Stimulated activated CD4-positive, alpha-beta T cell treated with anti-CD3 and anti-CD28 coated beads, Interleukin-4, amount 100 ng/mL, for 24 hours (primary cell): Measurements from ENCODE around the gene SRI.
"Not testable (repeated sequence)": the region's sequence is repeated elsewhere in the genome, so short reads cannot be mapped to it uniquely, and the experiment has no call there.

Experiments
- DNase-seq: peaks from one replicate; pipeline ENCODE4 v3.0.0-alpha.2; 2020

Gene SRI

GRCh38 chr7:88172842-88173241, 47.0 kb downstream of the SRI start:
- no peak for DNase-seq

GRCh38 chr7:88169717-88170320, 50.0 kb downstream of the SRI start:
- no peak for DNase-seq

DNA sequence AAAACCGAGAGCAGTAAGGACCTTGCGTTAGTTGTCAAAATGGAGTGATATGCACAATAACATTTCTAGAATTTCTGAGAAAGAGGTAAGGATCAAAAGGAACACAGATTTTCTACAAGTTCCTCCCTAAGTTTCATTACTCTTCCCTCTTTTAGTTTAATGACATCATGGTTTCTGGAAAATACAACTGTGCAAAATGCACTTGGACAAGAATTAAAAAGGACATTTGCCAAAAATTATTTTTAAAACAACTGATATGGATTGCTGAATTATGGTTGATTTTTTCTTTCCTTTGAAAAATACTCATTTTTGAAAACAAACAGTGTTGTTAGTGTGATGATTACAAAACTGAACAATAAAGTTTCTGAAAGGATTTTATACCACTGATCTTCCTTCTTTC, 52.1 kb downstream of the SRI start:
- no peak for DNase-seq

GRCh38 chr7:88167223-88167622, 52.6 kb downstream of the SRI start:
- DNase-seq: no peak

DNA sequence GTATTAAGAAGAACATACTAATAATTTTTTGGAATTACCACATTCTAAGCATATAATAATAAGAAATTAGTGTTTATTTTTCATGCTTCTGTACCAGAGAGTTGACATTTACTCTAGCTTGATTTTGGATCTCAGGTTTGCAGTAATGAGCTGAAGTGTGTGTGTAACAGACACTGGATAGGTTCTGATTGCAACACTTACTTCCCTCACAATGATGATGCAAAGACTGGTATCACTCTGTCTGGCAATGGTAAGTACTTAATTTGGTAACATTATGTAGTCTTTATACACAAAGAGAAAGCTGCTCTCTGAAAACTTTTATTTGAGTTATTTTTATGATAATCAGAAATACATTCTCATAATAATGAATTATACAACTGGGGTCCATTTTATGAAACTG, 54.1 kb downstream of the SRI start:
- no peak for DNase-seq

GRCh38 chr7:88159741-88160140, 60.1 kb downstream of the SRI start:
- DNase-seq: not testable (repeated sequence)

GRCh38 chr7:88156356-88156755, 63.5 kb downstream of the SRI start:
- DNase-seq: no peak

GRCh38 chr7:88155756-88156155, 64.1 kb downstream of the SRI start:
- no peak for DNase-seq
